ENCODE measurements around the gene MAX.
A peak's percentile ranks its signal among the peaks of the same experiment; 100 is the strongest.

MAX gene, protein sequence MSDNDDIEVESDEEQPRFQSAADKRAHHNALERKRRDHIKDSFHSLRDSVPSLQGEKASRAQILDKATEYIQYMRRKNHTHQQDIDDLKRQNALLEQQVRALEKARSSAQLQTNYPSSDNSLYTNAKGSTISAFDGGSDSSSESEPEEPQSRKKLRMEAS

GRCh38 chr14:65102441-65103149, at the start of gene MAX:
TSS of gene MAX (minus strand) at chr14:65102517. CDS start at chr14:65102339, 178 bp downstream.
- peak; percentile 98 for DNase-seq (ENCODE audit: low spot score)

- no peak for DNase-seq (ENCODE audit: low spot score)
Measured at GRCh38 chr14:65151609-65151956, 49.3 kb upstream of the MAX start.

DNA sequence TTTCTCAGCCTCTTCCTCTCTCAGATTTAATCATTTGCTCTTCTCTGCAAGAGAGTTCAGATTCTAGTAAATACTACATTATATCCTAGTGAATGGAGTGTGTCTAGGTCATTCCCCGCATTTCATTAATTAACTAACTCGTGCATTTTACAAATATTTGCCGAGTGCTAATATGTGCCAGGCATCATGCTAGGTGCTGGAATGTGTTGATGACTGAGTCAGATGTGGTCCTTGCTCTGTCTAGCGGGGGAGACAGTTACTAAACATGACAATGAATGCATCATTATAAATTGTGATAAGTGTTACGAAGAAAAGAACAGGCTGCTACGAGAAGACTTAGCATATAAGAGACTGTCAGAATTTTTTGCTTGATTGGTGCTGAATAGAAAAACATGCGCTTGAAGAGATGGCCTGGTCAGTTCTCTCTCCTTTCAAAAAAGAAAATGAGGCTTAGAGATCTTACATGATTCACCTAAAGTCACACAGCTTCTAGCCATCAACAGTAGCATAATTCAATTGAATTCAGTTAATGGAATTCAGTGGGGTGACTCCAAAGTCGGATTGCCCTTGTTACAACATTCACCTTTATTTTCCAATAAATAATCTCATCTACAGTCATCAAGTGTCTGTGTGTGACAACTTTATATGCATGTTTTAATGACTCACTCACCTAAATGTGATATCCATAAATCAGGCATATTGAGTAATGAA, 48.7 kb upstream of the MAX start:
- DNase-seq (ENCODE audit: low spot score): no peak

DNA sequence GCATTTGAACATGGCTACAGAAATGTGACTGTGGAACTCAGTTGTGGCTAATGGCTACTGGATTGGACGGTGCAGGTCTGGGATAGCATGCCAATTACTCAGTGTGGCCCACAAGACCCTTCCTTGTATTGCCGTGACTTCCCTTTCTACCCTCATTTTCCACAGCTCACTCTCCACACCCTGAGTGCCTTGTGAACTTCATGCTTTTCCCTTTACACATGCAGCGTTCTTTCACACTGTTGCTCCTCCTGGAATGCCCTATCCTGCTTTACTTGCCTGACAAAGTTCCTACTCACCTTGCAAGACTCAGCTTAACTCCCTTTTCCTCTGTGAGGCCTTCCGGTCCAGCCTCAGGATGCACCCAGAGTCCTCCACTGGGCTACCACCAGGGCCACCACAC, 46.8 kb upstream of the MAX start:
- no peak for DNase-seq (ENCODE audit: low spot score)

- no peak for DNase-seq (ENCODE audit: low spot score)
Measured at GRCh38 chr14:65144170-65144569, 41.9 kb upstream of the MAX start.

- DNase-seq (ENCODE audit: low spot score): no peak
Measured at GRCh38 chr14:65142914-65143625, 40.8 kb upstream of the MAX start.

DNA sequence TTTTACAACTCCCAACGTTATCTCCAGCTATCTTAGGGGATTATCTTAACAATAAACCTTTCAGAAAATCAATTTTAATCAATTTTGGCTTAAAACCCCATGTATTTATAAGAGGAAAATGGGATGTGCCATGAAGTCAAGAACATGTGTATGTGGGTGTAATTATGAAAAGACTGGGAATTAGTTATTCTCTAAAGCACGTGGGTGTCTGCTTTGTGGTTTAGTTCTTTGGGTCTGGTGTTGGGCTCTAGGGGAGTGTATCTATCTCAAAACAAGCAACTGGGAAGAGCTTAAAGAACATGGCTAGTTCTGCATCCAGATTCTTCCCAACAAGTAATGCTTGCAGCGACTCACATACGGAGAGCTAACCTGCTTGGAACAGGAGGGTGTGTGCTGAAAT, 40.1 kb upstream of the MAX start:
- DNase-seq (ENCODE audit: low spot score): no peak

- no peak for DNase-seq (ENCODE audit: low spot score)
Measured at GRCh38 chr14:65141523-65141922, 39.2 kb upstream of the MAX start.

GRCh38 chr14:65137648-65138307, 35.5 kb upstream of the MAX start:
- DNase-seq (ENCODE audit: low spot score): no peak

DNA sequence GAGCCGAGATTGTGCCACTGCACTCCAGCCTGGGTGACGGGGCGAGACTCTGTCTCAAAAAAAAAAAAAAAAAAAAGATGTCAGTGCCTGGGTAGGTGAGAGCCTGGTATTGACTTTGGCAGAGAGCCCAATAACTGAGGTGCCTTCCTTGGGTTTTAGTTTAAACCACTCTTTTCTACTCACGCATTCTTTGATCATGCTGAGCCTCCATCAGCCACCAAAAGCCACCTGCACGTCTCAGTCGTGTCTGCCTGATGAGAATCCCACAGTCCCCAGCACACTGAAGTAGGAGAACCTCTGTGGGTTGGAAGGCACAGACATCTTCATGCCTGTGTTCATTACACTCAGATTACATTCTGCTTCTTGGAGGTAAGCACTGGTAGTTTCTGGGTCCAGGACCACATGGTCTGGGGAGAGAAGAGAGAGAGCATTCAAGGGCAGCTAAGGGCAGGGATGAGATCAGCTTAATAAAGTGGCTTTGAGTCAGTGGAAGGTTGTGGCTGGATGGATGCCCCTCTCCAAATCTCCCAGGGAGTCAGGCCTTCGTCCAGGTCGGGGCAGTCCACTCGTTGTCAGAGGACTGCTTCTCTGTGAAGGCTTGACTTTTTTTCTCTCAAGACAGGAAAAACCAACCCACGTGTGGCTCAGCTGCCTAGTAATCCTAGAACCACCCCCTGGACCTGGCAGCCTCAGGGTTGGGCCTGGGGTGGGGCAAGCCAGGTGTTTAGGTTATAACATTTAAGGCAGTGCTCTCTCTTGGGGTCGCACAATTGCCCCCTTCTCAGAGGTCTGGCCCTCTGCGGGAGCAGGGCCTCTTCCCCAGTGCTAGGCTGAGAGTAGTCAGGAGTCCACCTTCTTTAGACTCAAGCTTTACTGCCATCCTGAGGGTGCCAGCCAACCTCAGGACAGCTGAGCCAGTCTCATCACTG, 32.6 kb upstream of the MAX start:
- DNase-seq (ENCODE audit: low spot score): peak; percentile 67

DNA sequence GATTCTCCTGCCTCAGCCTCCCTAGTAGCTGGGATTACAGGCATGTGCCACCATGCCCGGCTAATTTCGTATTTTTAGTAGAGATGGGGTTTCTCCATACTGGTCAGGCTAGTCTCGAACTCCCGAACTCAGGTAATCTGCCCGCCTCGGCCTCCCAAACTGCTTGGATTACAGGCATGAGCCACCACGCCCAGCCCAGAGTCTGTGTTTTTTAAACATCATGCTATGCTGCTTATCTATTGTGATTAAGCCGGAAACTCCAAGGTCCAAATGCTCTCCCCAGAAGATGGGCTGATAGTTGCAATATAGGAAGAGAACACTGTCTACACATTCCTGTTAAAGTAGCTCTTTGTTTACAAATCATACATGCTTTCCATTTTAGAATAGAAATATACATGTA, 30.5 kb upstream of the MAX start:
- DNase-seq (ENCODE audit: low spot score): no peak

GRCh38 chr14:65131301-65131701, 29.0 kb upstream of the MAX start:
- DNase-seq (ENCODE audit: low spot score): peak; percentile 88

- no peak for DNase-seq (ENCODE audit: low spot score)
Measured at GRCh38 chr14:65128096-65128495, 25.8 kb upstream of the MAX start.

DNA sequence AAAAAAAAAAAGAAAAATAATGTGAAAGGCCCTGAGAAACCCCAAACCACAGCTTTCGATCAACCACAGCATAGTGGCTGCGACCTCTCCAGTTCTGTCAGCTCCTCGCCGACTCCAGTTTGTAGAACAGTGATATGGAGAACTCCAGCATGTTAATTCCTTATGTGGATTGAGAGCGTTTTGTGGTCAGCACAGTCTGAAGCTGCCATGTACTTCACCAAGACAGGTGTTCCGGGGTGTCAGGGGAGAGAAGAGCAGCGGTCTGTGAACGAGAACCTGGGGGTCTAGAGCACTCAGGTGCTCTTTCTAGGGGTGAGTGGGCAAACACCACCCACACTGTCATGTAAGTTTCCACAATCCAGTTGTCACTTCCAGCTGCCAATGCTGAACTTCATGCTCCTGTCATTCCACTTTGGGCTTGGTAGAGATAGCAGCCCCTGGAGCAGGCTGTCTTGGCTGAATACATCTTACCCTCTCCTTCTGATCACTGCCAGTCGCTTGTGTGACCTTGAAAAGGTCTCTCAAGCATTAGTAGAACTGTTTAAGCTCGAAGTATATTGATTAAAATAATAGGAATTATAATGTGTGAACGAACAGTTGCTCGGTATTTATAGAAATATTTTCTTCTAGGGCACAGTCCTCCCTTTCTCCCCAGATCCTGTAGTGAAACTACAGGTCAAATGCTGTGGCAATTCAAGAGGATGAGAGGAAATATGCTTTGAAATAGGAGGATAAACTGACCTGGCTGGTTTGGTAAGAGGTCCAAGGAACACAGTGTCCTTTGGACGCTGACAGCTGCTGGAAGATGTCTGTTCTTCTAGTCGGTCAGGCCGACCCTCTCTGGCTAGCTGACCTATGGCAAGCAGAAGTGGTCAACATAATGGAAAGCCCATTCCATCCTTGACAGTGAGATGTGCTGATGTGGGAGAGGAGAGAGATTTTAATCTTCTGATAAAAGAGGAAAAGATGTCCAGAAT, 15.7 kb upstream of the MAX start:
- DNase-seq (ENCODE audit: low spot score): no peak

DNA sequence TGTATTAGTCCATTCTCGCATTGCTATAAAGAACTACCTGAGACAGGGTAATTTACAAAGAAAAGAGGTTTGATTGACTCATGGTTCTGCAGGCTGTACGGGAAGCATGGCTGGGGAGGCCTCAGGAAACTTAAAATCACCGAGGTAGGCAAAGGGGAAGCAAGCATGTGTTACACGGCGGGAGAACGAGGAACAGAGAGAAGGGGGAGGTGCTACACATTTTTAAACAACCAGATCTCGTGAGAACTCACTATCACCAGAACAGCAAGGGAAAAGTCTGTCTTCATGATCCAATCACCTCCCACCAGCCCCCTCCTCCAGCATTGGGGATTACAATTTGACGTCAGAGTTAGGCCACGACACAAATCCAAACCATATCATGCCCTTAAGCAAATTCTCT, 13.3 kb upstream of the MAX start:
- no peak for DNase-seq (ENCODE audit: low spot score)

- DNase-seq (ENCODE audit: low spot score): no peak
Measured at GRCh38 chr14:65110525-65110924, 8.2 kb upstream of the MAX start.

DNA sequence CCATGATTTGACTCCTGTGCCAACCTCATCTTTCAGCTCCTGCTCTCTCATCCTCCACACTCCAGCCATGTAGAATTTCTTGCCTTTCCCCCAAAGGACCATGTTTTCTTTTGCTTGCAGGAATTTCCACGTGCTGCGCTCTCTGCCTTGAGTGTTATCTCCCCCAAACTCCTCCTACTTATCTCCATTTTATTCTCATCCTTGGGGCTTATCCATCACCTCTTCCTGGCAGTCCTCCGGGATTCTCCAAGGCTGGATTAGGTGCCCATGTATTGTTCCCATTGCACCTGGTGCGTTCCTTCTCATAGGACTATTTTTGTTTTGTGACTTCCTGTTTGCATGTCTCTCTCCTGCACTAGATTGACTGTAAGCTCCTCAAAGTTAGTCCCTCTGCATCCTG, 7.0 kb upstream of the MAX start:
- DNase-seq (ENCODE audit: low spot score): no peak

- DNase-seq (ENCODE audit: low spot score): no peak
Measured at GRCh38 chr14:65107200-65107599, 4.9 kb upstream of the MAX start.

GRCh38 chr14:65106736-65107135, 4.4 kb upstream of the MAX start:
- DNase-seq (ENCODE audit: low spot score): no peak

DNA sequence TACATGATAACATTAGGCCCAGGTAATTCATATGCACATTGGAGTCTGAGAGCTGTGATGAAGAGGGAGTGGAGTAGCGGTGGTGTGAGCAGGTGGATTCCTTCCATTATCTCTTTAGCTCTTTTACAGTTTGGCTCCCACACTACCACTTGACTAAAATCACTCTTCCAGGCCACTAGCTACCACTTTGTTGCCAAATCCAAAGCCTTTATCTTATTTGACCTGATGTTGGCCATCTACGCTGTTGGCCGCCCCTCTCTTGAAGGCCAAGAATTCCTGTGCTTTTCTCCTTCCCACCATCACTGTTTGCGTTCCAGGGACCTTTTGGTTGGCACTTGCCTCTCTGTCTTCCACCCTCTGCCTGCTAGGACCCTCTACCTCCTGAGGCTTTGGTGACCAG, 4.0 kb upstream of the MAX start:
- no peak for DNase-seq (ENCODE audit: low spot score)
